Body of pancreas (tissue), 4 donors: ENCODE measurements around the gene LAMA5.

Experiments
- POLR2A ChIP-seq, 3 donors: fragments of 450-650 bp; IDR thresholded peaks; one replicate each; pipeline ENCODE4 v1.6.1; 2016; ENCODE audit warnings: antibody characterized with exemption in 3 of 3, mild to moderate bottlenecking in 2 of 3
- TF ChIP-seq, protein P1 (sequence below), 7 experiments: fragments of 450-650 bp in 4 of 7; fragments of 200-600 bp in 3 of 7; sonication (generic) in 3 of 7; IDR thresholded peaks; one replicate each; pipeline ENCODE4 v1.5.1; 2016 to 2019; ENCODE audit warnings: antibody characterized with exemption in 7 of 7

DNA sequence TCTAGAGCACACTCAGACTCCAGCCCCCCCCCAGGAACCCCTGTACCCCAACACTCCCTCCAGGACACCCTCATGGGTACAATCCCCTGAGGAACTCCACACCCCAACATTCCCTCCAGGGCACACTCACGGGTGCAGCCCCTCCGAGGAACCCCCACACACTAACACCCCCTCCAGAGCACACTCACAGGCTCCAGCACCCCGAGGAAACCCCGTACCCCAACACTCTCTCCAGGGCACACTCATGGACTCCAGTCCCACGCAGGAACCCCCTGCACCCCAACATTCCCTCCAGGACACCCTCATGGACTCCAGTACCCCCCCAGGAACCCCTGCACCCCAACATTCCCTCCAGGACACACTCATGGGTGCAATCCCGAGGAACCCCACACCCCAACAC, 31.6 kb downstream of the LAMA5 start:
- TF ChIP-seq POLR2A (IDR thresholded peaks at IDR 0.05), result no peak
- TF ChIP-seq, protein P1, sequence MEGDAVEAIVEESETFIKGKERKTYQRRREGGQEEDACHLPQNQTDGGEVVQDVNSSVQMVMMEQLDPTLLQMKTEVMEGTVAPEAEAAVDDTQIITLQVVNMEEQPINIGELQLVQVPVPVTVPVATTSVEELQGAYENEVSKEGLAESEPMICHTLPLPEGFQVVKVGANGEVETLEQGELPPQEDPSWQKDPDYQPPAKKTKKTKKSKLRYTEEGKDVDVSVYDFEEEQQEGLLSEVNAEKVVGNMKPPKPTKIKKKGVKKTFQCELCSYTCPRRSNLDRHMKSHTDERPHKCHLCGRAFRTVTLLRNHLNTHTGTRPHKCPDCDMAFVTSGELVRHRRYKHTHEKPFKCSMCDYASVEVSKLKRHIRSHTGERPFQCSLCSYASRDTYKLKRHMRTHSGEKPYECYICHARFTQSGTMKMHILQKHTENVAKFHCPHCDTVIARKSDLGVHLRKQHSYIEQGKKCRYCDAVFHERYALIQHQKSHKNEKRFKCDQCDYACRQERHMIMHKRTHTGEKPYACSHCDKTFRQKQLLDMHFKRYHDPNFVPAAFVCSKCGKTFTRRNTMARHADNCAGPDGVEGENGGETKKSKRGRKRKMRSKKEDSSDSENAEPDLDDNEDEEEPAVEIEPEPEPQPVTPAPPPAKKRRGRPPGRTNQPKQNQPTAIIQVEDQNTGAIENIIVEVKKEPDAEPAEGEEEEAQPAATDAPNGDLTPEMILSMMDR (IDR thresholded peaks at IDR 0.05), result no peak
